Smooth muscle cell (in vitro differentiated cells): ENCODE results near the gene NFYC. TPM values are rescaled to one million over a fixed set of nuclear protein-coding genes. Genes with fewer than 3 reads are reported as not detected.

ENCODE experiments used
- DNase-seq: peaks from one replicate; lab custom pipeline; 2025; ENCODE audit not compliant: unreplicated experiment; lab: John Stamatoyannopoulos, UW
- H2AFZ ChIP-seq: fragments of 200-600 bp; sonication (generic); 2 replicates; pipeline ENCODE4 v1.6.0; 2016; ENCODE audit warnings: antibody characterized with exemption, low read depth, mild to moderate bottlenecking
- H3F3A ChIP-seq: fragments of 200-600 bp; sonication (generic); 2 replicates; pipeline ENCODE4 v1.6.0; 2017; ENCODE audit warnings: antibody characterized with exemption, low read depth
- H3K27ac ChIP-seq: fragments of 200-600 bp; sonication (generic); 2 replicates; pipeline ENCODE4 v1.5.1; 2016; ENCODE audit warnings: low read depth, mild to moderate bottlenecking
- H3K27me3 ChIP-seq: fragments of 200-600 bp; sonication (generic); 2 replicates; pipeline ENCODE4 v1.6.1; 2016; ENCODE audit warnings: low read depth, mild to moderate bottlenecking
- H3K36me3 ChIP-seq: fragments of 200-600 bp; sonication (generic); 2 replicates; pipeline ENCODE4 v1.5.1; 2016; ENCODE audit warnings: low read depth
- H3K4me1 ChIP-seq: fragments of 200-600 bp; sonication (generic); 2 replicates; pipeline ENCODE4 v1.5.1; 2016; ENCODE audit warnings: low read depth
- H3K4me2 ChIP-seq: fragments of 200-600 bp; sonication (generic); 2 replicates; pipeline ENCODE4 v1.6.0; 2016; ENCODE audit warnings: mild to moderate bottlenecking
- H3K4me3 ChIP-seq: fragments of 200-600 bp; sonication (generic); 2 replicates; pipeline ENCODE4 v1.5.1; 2016; ENCODE audit warnings: mild to moderate bottlenecking
- H3K79me2 ChIP-seq: fragments of 200-600 bp; sonication (generic); 2 replicates; pipeline ENCODE4 v1.6.0; 2016; ENCODE audit warnings: low read depth, mild to moderate bottlenecking
- H3K9ac ChIP-seq: fragments of 200-600 bp; sonication (generic); 2 replicates; pipeline ENCODE4 v1.6.0; 2016; ENCODE audit warnings: low read depth
- H3K9me3 ChIP-seq: fragments of 200-600 bp; sonication (generic); replicated peaks from 2 replicates; pipeline ENCODE4 v1.5.1; 2016; ENCODE audit warnings: low read depth
- H4K20me1 ChIP-seq: fragments of 200-600 bp; sonication (generic); 2 replicates; pipeline ENCODE4 v1.6.0; 2016; ENCODE audit warnings: low read depth
- CTCF ChIP-seq: fragments of 200-600 bp; sonication (generic); IDR thresholded peaks from 2 replicates; pipeline ENCODE4 v1.5.1; 2017; ENCODE audit warnings: borderline replicate concordance, mild to moderate bottlenecking, antibody characterized with exemption; ENCODE audit not compliant: insufficient read depth, poor library complexity, severe bottlenecking
- WGBS: methylation state at CpG from one replicate; pipeline ENCODE4 v1.1.7; 2016; ENCODE audit warnings: low lambda C conversion rate; 5-methylcytosine and 5-hydroxymethylcytosine counted together
- polyA plus RNA-seq: library from polyadenylated mRNA; unstranded; fragments of >200 nt; fragmentation: Nextera tagmentation; extraction: Ambion mirVana; gene quantifications from 2 replicates; pipeline ENCODE4 v1.2.1, GENCODE V29; 2016
- total RNA-seq: library from RNA; depleted of rRNA; stranded (reverse); fragments of >200 nt; gene quantifications from 2 replicates; pipeline ENCODE4 v1.2.3, GENCODE V29; 2014

NFYC gene
- total and polyA plus RNA-seq, 2 experiments from 2014 or later, result 18.1 to 28.6 TPM

DNA sequence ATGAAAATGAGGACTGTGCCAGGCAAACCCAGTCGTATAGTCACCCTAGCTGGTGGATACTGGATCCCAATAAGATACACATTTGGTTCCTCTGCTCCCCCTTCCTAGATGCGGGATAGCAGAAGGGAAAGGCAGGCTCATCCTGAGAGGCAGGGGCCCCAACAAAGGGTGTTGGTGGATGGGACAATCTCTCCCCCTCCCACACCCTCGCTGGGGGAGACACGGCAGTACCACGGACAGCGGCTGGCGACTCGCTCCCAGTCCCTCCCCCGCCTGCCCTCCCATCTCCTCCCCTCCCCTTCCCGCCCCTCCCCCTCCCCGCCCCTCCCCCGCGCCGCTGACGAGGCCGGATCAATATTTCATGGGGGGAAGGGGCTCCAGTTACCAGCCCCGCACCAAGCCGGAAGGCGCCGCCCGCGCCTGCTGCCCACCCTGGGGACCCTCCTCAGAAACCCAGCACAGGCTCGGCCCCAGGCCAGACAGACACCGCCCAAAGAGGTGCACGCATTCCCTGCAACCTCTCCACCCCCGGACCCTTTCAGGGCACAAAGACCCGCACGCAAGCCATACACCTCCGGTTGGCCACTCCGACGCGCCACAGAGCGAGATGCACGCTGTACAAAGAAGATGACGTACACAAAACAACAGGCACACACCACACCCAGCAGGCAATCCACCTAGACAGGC lies 37.5 kb upstream of the NFYC start:
- no peak overlapping the region for H3K4me3 ChIP-seq
- no peaks in the 10 kb centered on the region for H3F3A ChIP-seq
- H3K27me3 ChIP-seq, result peaks cover 18% of the 10 kb centered on the region
- no peak for DNase-seq
- no peaks in the 10 kb centered on the region for H3K4me1 ChIP-seq
- no peak overlapping the region for H3K27ac ChIP-seq
- H3K79me2 ChIP-seq, result no peaks in the 10 kb centered on the region
- H3K9me3 ChIP-seq, result no peaks in the 10 kb centered on the region
- H3K9ac ChIP-seq, result no peak overlapping the region
- no peak overlapping the region for H2AFZ ChIP-seq
- H3K4me2 ChIP-seq, result peak overlapping the region; percentile 22
- TF ChIP-seq CTCF, result no peak
- H3K36me3 ChIP-seq, result no peaks in the 10 kb centered on the region
- H4K20me1 ChIP-seq, result no peaks in the 10 kb centered on the region
- WGBS, result 20% methylated on average over 23 of the region's 35 CpGs

DNA sequence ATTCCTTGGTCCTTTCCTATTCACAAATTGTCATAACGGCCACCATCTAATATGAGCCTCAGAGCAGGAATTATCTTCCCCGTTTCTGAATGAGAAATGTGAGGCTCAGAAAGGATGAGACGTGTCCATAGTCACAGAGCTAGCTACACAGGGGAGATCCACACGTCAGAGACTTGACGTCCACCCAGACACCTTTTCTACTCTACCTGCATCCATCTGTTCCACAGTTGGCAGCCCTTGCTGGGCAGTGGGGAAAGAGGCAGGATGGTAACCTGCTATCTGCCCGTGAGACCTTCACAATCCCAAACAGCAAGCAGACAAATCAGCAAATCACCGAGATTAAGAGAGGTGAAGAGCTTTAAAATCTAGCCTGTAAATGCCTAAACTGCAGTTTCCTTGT lies 34.5 kb upstream of the NFYC start:
- Histone ChIP-seq H3K27me3 (peaks cover 18% of the 10 kb centered on the region), H3K27ac (no peak overlapping the region), H3K36me3 (no peaks in the 10 kb centered on the region), H3K9me3 (no peaks in the 10 kb centered on the region), H3K4me1 (no peaks in the 10 kb centered on the region), H4K20me1 (no peaks in the 10 kb centered on the region), H3K79me2 (no peaks in the 10 kb centered on the region), H3K4me3 (no peak overlapping the region), H3K4me2 (no peak overlapping the region), H2AFZ (no peak overlapping the region), H3F3A (no peaks in the 10 kb centered on the region), H3K9ac (no peak overlapping the region)
- TF ChIP-seq CTCF, result no peak
- DNase-seq, result no peak
- 90% methylated on average over 7 of the region's 7 CpGs for WGBS

GRCh38 chr1:40658751-40659648 lies 32.5 kb upstream of the NFYC start:
- Histone ChIP-seq H3K4me3 (no peak overlapping the region), H3K9ac (no peak overlapping the region), H3K9me3 (no peaks in the 10 kb centered on the region), H3K27ac (peak overlapping the region; percentile 30), H3K27me3 (peaks cover 7% of the 10 kb centered on the region), H3F3A (no peaks in the 10 kb centered on the region), H2AFZ (no peak overlapping the region), H3K79me2 (no peaks in the 10 kb centered on the region), H3K4me2 (peak overlapping the region; percentile 19), H3K36me3 (no peaks in the 10 kb centered on the region), H3K4me1 (peaks cover 9% of the 10 kb centered on the region), H4K20me1 (no peaks in the 10 kb centered on the region)
- DNase-seq, result no peak
- TF ChIP-seq CTCF, result no peak
- WGBS, result 37% methylated on average over 16 of the region's 16 CpGs
